ENCODE results near the gene CC2D1A.
A peak's percentile ranks its signal among the peaks of the same experiment; 100 is the strongest.

The CC2D1A gene

DNA sequence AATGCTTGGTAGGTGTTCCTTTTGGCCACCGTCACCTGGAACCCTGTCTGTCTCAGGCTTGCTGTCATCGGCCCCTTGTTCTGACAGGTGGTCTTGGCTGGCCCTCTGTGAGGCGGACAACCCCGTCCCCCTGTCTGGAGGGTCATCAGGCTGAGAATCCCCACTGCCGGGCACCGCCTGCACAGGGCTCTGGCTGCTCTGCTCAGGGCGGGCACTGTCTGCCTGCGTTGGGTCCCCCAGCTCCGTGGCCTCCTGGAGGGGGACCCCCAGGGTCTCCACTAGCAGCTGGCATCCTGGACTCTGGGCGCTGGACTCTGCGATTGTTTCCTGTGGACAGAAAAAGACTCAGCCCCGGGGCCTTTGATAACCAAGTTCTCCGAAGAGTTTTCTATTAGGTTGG lies 15.9 kb upstream of the CC2D1A start:
- no peak overlapping the region for H3K4me3 ChIP-seq (ENCODE audit: low read length)
- DNase-seq (ENCODE audit: low read depth), result no peak
- TF ChIP-seq, protein P1, sequence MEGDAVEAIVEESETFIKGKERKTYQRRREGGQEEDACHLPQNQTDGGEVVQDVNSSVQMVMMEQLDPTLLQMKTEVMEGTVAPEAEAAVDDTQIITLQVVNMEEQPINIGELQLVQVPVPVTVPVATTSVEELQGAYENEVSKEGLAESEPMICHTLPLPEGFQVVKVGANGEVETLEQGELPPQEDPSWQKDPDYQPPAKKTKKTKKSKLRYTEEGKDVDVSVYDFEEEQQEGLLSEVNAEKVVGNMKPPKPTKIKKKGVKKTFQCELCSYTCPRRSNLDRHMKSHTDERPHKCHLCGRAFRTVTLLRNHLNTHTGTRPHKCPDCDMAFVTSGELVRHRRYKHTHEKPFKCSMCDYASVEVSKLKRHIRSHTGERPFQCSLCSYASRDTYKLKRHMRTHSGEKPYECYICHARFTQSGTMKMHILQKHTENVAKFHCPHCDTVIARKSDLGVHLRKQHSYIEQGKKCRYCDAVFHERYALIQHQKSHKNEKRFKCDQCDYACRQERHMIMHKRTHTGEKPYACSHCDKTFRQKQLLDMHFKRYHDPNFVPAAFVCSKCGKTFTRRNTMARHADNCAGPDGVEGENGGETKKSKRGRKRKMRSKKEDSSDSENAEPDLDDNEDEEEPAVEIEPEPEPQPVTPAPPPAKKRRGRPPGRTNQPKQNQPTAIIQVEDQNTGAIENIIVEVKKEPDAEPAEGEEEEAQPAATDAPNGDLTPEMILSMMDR (IDR thresholded peaks at IDR 0.05; ENCODE audit: insufficient read depth, low read depth, low read length, missing control alignments), result no peak

DNA sequence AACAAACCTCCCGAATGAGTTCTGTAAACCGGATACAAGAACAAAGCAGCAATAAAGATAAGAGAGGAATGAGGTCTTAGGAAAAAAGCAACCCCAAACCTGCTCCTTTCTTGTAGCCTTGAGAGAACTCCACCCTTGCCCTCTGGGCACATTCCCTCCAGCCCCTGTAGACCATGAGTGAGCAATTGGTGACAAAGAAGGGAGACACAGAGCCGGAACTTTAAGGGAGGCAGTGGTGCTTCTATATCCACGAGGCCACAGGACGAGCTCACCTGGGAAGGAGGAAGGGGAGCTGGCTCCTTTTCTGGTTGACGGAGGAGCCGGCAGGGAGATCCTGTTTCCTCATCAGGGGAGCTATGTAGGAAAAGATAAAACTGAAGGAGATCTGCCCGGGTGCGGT lies 13.1 kb upstream of the CC2D1A start:
- no peak overlapping the region for H3K4me3 ChIP-seq (ENCODE audit: low read length)
- TF ChIP-seq, protein P1 (IDR thresholded peaks at IDR 0.05; ENCODE audit: insufficient read depth, low read depth, low read length, missing control alignments), result no peak
- DNase-seq (ENCODE audit: low read depth), result no peak

DNA sequence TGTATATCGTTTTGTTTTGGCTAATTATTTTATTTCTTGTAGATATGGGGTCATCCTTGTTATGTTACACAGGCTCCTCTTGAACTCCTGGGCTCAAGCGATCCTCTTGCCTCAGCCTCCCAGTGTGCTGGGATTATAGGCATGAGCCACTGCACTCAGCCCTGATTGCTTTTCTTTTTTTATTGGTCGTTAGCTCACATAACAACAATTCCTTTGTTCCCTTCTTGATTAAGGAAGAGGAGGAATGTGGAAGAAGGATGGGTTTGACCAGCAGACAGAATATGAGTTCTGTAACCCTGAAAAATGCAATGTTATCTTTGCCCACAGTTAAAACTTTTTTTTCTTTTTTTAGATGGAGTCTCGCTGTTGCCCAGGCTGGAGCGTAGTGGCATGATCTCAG lies 11.4 kb upstream of the CC2D1A start:
- TF ChIP-seq, protein P1 (IDR thresholded peaks at IDR 0.05; ENCODE audit: insufficient read depth, low read depth, low read length, missing control alignments), result no peak
- no peak for DNase-seq (ENCODE audit: low read depth)
- no peak overlapping the region for H3K4me3 ChIP-seq (ENCODE audit: low read length)

DNA sequence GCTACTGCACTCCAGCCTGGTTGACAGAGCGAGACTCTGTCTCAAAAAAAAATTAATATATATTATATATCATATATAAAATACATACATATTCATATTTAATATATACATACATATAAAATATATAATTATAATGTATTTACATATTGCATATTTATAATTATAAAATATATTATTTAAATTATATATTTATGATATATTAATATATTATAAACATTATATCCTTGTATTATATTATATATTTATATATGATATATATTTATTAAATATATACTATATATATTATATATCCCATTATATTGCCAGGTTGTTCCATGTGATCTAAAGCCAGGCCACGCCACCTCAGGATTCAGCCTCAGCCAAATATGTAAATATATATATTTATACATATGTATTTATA lies 9.8 kb upstream of the CC2D1A start:
- no peak for DNase-seq (ENCODE audit: low read depth)
- no peak overlapping the region for H3K4me3 ChIP-seq (ENCODE audit: low read length)
- TF ChIP-seq, protein P1 (IDR thresholded peaks at IDR 0.05; ENCODE audit: insufficient read depth, low read depth, low read length, missing control alignments), result no peak

DNA sequence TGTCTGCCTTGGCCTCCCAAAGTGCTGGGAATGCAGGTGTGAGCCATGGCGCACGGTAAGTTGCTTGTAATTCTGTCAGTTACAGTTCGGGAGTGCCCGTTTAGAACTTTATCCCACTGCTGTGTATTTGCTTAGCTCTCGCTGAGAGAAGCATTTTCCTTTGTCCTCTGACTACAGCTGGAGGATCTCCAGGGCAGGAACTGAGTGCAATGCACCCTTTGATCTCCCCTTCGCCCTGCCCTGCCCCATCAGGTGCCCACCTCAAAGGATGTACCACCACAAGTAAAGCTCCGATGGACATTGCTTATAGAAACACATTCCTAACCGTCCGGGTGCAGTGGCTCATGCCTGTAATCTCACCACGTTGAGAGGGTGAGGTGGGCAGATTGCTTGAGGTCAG lies 6.6 kb upstream of the CC2D1A start:
- no peak overlapping the region for H3K4me3 ChIP-seq (ENCODE audit: low read length)
- no peak for DNase-seq (ENCODE audit: low read depth)
- TF ChIP-seq, protein P1 (IDR thresholded peaks at IDR 0.05; ENCODE audit: insufficient read depth, low read depth, low read length, missing control alignments), result no peak

DNA sequence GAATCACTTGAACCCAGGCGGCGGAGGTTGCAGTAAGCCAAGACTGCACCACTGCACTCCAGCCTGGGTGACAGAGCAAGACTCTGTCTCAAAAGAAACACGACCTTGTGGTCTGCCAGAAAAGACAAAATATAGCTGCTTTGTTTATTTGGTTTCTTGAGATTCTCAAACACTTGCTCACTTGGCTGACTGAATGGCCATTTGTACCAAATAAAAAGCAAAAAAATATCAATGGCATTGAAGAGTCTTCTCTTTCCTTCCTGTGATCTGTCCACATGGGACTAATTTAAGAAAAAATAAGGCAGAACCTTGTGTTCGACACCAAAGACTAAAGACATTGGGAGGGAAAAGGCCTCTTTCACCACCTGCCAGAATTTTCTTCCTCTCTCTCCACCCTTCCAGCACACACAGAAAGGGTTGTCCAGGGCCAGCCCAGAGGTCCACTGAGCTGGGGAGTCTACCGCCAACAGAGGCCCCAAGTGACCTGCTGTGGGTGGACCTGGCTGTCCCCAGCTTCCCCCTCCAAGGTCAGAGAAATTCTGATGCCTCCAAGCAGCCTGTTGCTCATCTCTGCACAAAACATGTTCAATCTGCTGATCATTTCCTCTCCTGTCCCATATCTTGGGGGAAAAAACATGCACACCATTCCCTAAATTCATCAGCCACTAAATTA lies 6.0 kb upstream of the CC2D1A start:
- no peak overlapping the region for H3K4me3 ChIP-seq (ENCODE audit: low read length)
- TF ChIP-seq, protein P1 (IDR thresholded peaks at IDR 0.05; ENCODE audit: insufficient read depth, low read depth, low read length, missing control alignments), result no peak
- no peak for DNase-seq (ENCODE audit: low read depth)

DNA sequence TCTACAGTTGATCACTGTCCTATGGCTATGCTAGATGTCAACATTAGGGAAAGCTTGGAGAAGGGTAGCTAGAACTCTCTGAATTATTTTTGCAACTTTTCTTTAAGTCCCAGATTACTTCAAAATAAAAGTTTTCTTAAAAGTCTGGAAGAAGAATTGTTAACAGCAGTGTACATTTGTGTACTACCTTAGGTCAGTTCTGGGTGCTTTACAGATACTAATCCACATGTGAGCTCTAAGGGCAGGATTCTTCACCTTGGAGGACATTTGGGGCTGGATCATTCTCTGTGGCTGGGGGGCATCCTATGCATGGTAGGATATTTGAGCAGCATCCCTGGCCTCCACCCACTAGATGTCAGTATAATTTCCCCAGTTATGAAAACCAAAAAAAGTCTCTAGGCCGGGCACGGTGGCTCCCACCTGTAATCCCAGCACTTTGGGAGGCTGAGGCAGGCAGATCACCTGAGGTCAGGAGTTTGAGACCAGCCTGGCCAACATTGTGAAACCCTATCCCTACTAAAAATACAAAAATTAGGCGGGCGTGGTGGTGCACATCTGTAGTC lies 2.9 kb upstream of the CC2D1A start:
- H3K4me3 ChIP-seq (ENCODE audit: low read length), result no peak overlapping the region
- no peak for DNase-seq (ENCODE audit: low read depth)
- TF ChIP-seq, protein P1 (IDR thresholded peaks at IDR 0.05; ENCODE audit: insufficient read depth, low read depth, low read length, missing control alignments), result peak; percentile 31

Measured in epithelial cell of esophagus (primary cell).